CD14-positive monocyte (primary cell): ENCODE data around the gene PRKCQ. TPM values are rescaled to one million over a fixed set of nuclear protein-coding genes. Genes with fewer than 3 reads are reported as not detected.

Source experiments
- DNase-seq, 3 donors: peaks; one replicate each; pipeline ENCODE4 v3.0.0-alpha.2; 2011 to 2022
- H2AFZ ChIP-seq: 2 replicates; pipeline ENCODE4 v1.6.0; 2012; ENCODE audit warnings: mild to moderate bottlenecking, low read depth, low read length, inconsistent platforms; ENCODE audit not compliant: insufficient read depth, poor library complexity, severe bottlenecking
- H3K27ac ChIP-seq, 2 donors: 1 replicate in 1 of 2; 2 replicates in 1 of 2; pipeline ENCODE4 v1.5.1; 2012 to 2013; ENCODE audit warnings: low read length in 2 of 2, control low read depth in 1 of 2, inconsistent platforms in 1 of 2, low read depth in 1 of 2, mild to moderate bottlenecking in 1 of 2
- H3K27me3 ChIP-seq, 2 donors: one replicate each; pipeline versions ENCODE4 v1.6.0 to v1.6.1; 2011 to 2013; ENCODE audit warnings: low read length in 2 of 2; ENCODE audit not compliant: control insufficient read depth in 2 of 2, insufficient read depth in 2 of 2
- H3K36me3 ChIP-seq, 2 donors: replicated peaks in 1 of 2; 1 replicate in 1 of 2; 2 replicates in 1 of 2; pipeline versions ENCODE4 v1.5.1 to v1.6.1; 2012 to 2013; ENCODE audit warnings: low read length in 2 of 2, control low read depth in 1 of 2, inconsistent platforms in 1 of 2, mild to moderate bottlenecking in 1 of 2; ENCODE audit not compliant: insufficient read depth in 2 of 2, control insufficient read depth in 1 of 2
- H3K4me1 ChIP-seq, 2 donors: 1 replicate in 1 of 2; 2 replicates in 1 of 2; pipeline versions ENCODE4 v1.5.1 to v1.6.1; 2012 to 2013; ENCODE audit warnings: low read length in 2 of 2, control low read depth in 1 of 2, inconsistent platforms in 1 of 2, mild to moderate bottlenecking in 1 of 2, moderate library complexity in 1 of 2; ENCODE audit not compliant: insufficient read depth in 2 of 2, control insufficient read depth in 1 of 2
- H3K4me2 ChIP-seq: replicated peaks from 2 replicates; pipeline ENCODE3; 2012; ENCODE audit warnings: low read length, moderate library complexity, mild to moderate bottlenecking; ENCODE audit not compliant: poor library complexity, severe bottlenecking; ENCODE audit errors: extremely low read depth
- H3K4me3 ChIP-seq, 3 experiments: fragments of 200-600 bp in 1 of 3; sonication (generic) in 1 of 3; replicated peaks in 1 of 3; 1 replicate in 2 of 3; 2 replicates in 1 of 3; pipeline ENCODE4 v1.5.1; 2011 to 2013; ENCODE audit warnings: low read length in 3 of 3, mild to moderate bottlenecking in 3 of 3, control low read depth in 2 of 3, low read depth in 2 of 3, inconsistent platforms in 1 of 3, moderate library complexity in 1 of 3
- H3K79me2 ChIP-seq: 2 replicates; pipeline ENCODE4 v1.6.0; 2012; ENCODE audit warnings: mild to moderate bottlenecking, control low read depth, inconsistent platforms, low read length, moderate library complexity; ENCODE audit not compliant: insufficient read depth
- H3K9ac ChIP-seq: 2 replicates; pipeline ENCODE4 v1.6.0; 2017; ENCODE audit warnings: low read length, mild to moderate bottlenecking; ENCODE audit not compliant: insufficient read depth, poor library complexity, severe bottlenecking
- H3K9me3 ChIP-seq, 2 donors: replicated peaks in 1 of 2; 1 replicate in 1 of 2; 2 replicates in 1 of 2; pipeline versions ENCODE4 v1.5.1 to v1.6.1; 2012 to 2013; ENCODE audit warnings: low read length in 2 of 2, control low read depth in 1 of 2; ENCODE audit not compliant: control insufficient read depth in 1 of 2, insufficient read depth in 1 of 2
- H4K20me1 ChIP-seq: 2 replicates; pipeline ENCODE4 v1.6.0; 2012; ENCODE audit warnings: mild to moderate bottlenecking, low read length, control low read depth, moderate library complexity; ENCODE audit not compliant: insufficient read depth
- H3K27ac Mint-ChIP-seq, 7 donors: one replicate each; pipeline ENCODE4 v1.8.0; 2020; ENCODE audit warnings: mild to moderate bottlenecking in 7 of 7, mixed read lengths in 7 of 7, moderate library complexity in 6 of 7, inconsistent platforms in 2 of 7
- H3K27me3 Mint-ChIP-seq, 3 donors: one replicate each; pipeline ENCODE4 v1.8.0; 2021 to 2022; ENCODE audit warnings: low read depth in 3 of 3, mild to moderate bottlenecking in 3 of 3, mixed read lengths in 3 of 3, moderate library complexity in 3 of 3, inconsistent platforms in 1 of 3
- H3K36me3 Mint-ChIP-seq, 2 donors: one replicate each; pipeline ENCODE4 v1.8.0; 2020; ENCODE audit warnings: mixed read lengths in 2 of 2, inconsistent platforms in 1 of 2, mild to moderate bottlenecking in 1 of 2
- H3K4me1 Mint-ChIP-seq: one replicate; pipeline ENCODE4 v1.8.0; 2020; ENCODE audit warnings: mild to moderate bottlenecking, mixed read lengths
- H3K4me3 Mint-ChIP-seq, 2 donors: one replicate each; pipeline ENCODE4 v1.8.0; 2020; ENCODE audit warnings: mild to moderate bottlenecking in 2 of 2, mixed read lengths in 2 of 2, moderate library complexity in 1 of 2
- H3K9me3 Mint-ChIP-seq, 7 donors: one replicate each; pipeline ENCODE4 v1.8.0; 2020 to 2022; ENCODE audit warnings: mixed read lengths in 7 of 7, mild to moderate bottlenecking in 6 of 7, moderate library complexity in 6 of 7, inconsistent platforms in 2 of 7
- CTCF ChIP-seq: fragments of 200-600 bp; IDR thresholded peaks from one replicate; pipeline ENCODE4 v1.8.0; 2022; ENCODE audit warnings: antibody characterized with exemption, mild to moderate bottlenecking
- WGBS: methylation state at CpG from one replicate; pipeline ENCODE4 v1.1.5; 2013; ENCODE audit warnings: missing lambda C conversion rate; ENCODE audit not compliant: insufficient coverage; 5-methylcytosine and 5-hydroxymethylcytosine counted together
- intact Hi-C, 2 donors: fragments of 100-400 bp; cut with micrococcal nuclease; formaldehyde crosslinking; loops; one replicate each; pipeline versions ENCODE4 v1.15.0 to v1.15.1; 2023
- polyA plus RNA-seq, 3 donors: library from polyadenylated mRNA; depleted of rRNA in 1 of 3; unstranded in 2 of 3; stranded (reverse) in 1 of 3; fragments of 300-500 nt in 2 of 3; fragments of >200 nt in 1 of 3; fragmentation: Illumina TruSeq in 2 of 3; gene quantifications; 1 replicate in 2 of 3; 2 replicates in 1 of 3; pipeline ENCODE4 v1.2.3, GENCODE V29; 2012 to 2021

PRKCQ gene
- polyA plus RNA-seq, 3 donors, result 0.01 to 0.29 (median 0.09) TPM

- DNase-seq, result no peak
- Mint-ChIP-seq H3K27ac (peak overlapping the region in 1 of 7 donors; percentile 42), H3K9me3 (peaks cover 0 to 2% (median 0%) of the 10 kb centered on the region in 7 donors), H3K36me3 (peaks cover 2 to 8% of the 10 kb centered on the region in 2 donors), H3K4me1 (peaks cover 48% of the 10 kb centered on the region), H3K27me3 (peaks cover 21 to 35% (median 24%) of the 10 kb centered on the region in 3 donors), H3K4me3 (peak overlapping the region; percentile 76 to 80)
- peaks cover 3% of the 10 kb centered on the region for H3K79me2 ChIP-seq
- H3K4me1 ChIP-seq, result peaks cover 16 to 29% of the 10 kb centered on the region in 2 donors
- intact Hi-C loops, result no loop called here
- WGBS, result 11% methylated on average over 11 of the region's 16 CpGs
- H3K4me2 ChIP-seq, result peak overlapping the region; percentile 94
- H3K4me3 ChIP-seq, result peak overlapping the region; percentile 25 to 81 (median 44)
- H3K36me3 ChIP-seq, result no peaks in the 10 kb centered on the region
- TF ChIP-seq CTCF, result no peak
- H3K9me3 ChIP-seq, result no peaks in the 10 kb centered on the region
- H4K20me1 ChIP-seq, result no peaks in the 10 kb centered on the region
- no peak overlapping the region for H3K27ac ChIP-seq
- peak overlapping the region; percentile 71 for H3K9ac ChIP-seq
- H2AFZ ChIP-seq, result peak overlapping the region; percentile 91
- H3K27me3 ChIP-seq, result peaks cover 10 to 15% of the 10 kb centered on the region in 2 donors
Measured at GRCh38 chr10:6579183-6579903, 733 bp downstream of the PRKCQ start.

- no peaks in the 10 kb centered on the region for H3K9me3 ChIP-seq
- H3K36me3 Mint-ChIP-seq, result peaks cover 1 to 3% of the 10 kb centered on the region in 2 donors
- WGBS, result 64% methylated on average over 4 of the region's 8 CpGs
- peaks cover 48% of the 10 kb centered on the region for H3K4me1 Mint-ChIP-seq
- no peaks in the 10 kb centered on the region for H3K36me3 ChIP-seq
- H3K27me3 ChIP-seq, result peaks cover 10 to 15% of the 10 kb centered on the region in 2 donors
- peak overlapping the region in 1 of 7 donors; percentile 42 for H3K27ac Mint-ChIP-seq
- H3K4me3 ChIP-seq, result peak overlapping the region in 1 of 3 experiments; percentile 81
- H3K4me2 ChIP-seq, result no peak overlapping the region
- no peak overlapping the region for H3K9ac ChIP-seq
- no peak overlapping the region for H3K27ac ChIP-seq
- H3K9me3 Mint-ChIP-seq, result peaks cover 0 to 2% (median 0%) of the 10 kb centered on the region in 7 donors
- intact Hi-C loops, result no loop called here
- H4K20me1 ChIP-seq, result no peaks in the 10 kb centered on the region
- H3K79me2 ChIP-seq, result peaks cover 3% of the 10 kb centered on the region
- peaks cover 21 to 35% (median 25%) of the 10 kb centered on the region in 3 donors for H3K27me3 Mint-ChIP-seq
- TF ChIP-seq CTCF, result no peak
- no peak overlapping the region for H2AFZ ChIP-seq
- H3K4me3 Mint-ChIP-seq, result peak overlapping the region; percentile 37 to 80
- peaks cover 16 to 29% of the 10 kb centered on the region in 2 donors for H3K4me1 ChIP-seq
- no peak for DNase-seq
Measured at GRCh38 chr10:6578795-6579182, 1.3 kb downstream of the PRKCQ start.
